Measurements from ENCODE around the gene SLC8A1.

GRCh38 chr2:40315683-40316082 lies 136.2 kb downstream of the SLC8A1 start:
- TF ChIP-seq CTCF (IDR thresholded peaks at IDR 0.05) (no peak), POLR2A (IDR thresholded peaks at IDR 0.05) (no peak)
